Tibial nerve (tissue), 4 donors: ENCODE measurements around the gene MBD3L1.

Experiments
- EP300 ChIP-seq, 2 donors: sonication (generic); formaldehyde crosslinking; IDR thresholded peaks; one replicate each; pipeline ENCODE4 v1.6.1; 2017; ENCODE audit warnings: antibody characterized with exemption in 2 of 2, mild to moderate bottlenecking in 1 of 2
- POLR2A ChIP-seq, 2 donors: fragments of 450-650 bp; IDR thresholded peaks; one replicate each; pipeline ENCODE4 v1.6.1; 2017; ENCODE audit warnings: antibody characterized with exemption in 2 of 2, mild to moderate bottlenecking in 2 of 2, moderate library complexity in 2 of 2
- TF ChIP-seq, protein P1 (sequence below), 5 experiments: fragments of 200-600 bp in 3 of 5; fragments of 450-650 bp in 2 of 5; sonication (generic) in 3 of 5; IDR thresholded peaks; one replicate each; pipeline ENCODE4 v1.5.1; 2016 to 2019; ENCODE audit warnings: antibody characterized with exemption in 5 of 5, mild to moderate bottlenecking in 3 of 5, moderate library complexity in 2 of 5

DNA sequence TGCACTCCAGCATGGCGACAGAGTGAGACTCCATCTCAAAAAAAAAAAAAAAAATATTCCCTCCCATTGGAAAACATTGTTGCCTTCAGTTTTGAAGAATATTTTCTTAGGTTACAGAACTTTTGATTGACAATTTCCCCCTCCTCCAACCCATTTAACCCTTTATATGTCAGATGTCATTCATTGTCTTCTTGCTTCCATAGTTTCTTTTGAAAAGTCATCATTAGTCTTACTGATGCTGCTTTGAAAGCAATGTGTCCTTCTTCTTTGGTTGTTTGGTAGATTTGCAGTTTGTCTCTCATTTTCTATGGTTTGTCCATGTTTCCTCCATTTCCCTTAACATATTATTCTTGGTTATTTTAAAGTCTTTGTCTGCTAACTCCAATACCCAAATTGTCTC, 25.5 kb upstream of the MBD3L1 start:
- TF ChIP-seq, protein P1, sequence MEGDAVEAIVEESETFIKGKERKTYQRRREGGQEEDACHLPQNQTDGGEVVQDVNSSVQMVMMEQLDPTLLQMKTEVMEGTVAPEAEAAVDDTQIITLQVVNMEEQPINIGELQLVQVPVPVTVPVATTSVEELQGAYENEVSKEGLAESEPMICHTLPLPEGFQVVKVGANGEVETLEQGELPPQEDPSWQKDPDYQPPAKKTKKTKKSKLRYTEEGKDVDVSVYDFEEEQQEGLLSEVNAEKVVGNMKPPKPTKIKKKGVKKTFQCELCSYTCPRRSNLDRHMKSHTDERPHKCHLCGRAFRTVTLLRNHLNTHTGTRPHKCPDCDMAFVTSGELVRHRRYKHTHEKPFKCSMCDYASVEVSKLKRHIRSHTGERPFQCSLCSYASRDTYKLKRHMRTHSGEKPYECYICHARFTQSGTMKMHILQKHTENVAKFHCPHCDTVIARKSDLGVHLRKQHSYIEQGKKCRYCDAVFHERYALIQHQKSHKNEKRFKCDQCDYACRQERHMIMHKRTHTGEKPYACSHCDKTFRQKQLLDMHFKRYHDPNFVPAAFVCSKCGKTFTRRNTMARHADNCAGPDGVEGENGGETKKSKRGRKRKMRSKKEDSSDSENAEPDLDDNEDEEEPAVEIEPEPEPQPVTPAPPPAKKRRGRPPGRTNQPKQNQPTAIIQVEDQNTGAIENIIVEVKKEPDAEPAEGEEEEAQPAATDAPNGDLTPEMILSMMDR (IDR thresholded peaks at IDR 0.05): no peak
- TF ChIP-seq POLR2A (IDR thresholded peaks at IDR 0.05) (no peak), EP300 (IDR thresholded peaks at IDR 0.05) (no peak)
